ENCODE results near the gene PAPPA.

Gene PAPPA, protein sequence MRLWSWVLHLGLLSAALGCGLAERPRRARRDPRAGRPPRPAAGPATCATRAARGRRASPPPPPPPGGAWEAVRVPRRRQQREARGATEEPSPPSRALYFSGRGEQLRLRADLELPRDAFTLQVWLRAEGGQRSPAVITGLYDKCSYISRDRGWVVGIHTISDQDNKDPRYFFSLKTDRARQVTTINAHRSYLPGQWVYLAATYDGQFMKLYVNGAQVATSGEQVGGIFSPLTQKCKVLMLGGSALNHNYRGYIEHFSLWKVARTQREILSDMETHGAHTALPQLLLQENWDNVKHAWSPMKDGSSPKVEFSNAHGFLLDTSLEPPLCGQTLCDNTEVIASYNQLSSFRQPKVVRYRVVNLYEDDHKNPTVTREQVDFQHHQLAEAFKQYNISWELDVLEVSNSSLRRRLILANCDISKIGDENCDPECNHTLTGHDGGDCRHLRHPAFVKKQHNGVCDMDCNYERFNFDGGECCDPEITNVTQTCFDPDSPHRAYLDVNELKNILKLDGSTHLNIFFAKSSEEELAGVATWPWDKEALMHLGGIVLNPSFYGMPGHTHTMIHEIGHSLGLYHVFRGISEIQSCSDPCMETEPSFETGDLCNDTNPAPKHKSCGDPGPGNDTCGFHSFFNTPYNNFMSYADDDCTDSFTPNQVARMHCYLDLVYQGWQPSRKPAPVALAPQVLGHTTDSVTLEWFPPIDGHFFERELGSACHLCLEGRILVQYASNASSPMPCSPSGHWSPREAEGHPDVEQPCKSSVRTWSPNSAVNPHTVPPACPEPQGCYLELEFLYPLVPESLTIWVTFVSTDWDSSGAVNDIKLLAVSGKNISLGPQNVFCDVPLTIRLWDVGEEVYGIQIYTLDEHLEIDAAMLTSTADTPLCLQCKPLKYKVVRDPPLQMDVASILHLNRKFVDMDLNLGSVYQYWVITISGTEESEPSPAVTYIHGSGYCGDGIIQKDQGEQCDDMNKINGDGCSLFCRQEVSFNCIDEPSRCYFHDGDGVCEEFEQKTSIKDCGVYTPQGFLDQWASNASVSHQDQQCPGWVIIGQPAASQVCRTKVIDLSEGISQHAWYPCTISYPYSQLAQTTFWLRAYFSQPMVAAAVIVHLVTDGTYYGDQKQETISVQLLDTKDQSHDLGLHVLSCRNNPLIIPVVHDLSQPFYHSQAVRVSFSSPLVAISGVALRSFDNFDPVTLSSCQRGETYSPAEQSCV (N-terminal part only)

DNA sequence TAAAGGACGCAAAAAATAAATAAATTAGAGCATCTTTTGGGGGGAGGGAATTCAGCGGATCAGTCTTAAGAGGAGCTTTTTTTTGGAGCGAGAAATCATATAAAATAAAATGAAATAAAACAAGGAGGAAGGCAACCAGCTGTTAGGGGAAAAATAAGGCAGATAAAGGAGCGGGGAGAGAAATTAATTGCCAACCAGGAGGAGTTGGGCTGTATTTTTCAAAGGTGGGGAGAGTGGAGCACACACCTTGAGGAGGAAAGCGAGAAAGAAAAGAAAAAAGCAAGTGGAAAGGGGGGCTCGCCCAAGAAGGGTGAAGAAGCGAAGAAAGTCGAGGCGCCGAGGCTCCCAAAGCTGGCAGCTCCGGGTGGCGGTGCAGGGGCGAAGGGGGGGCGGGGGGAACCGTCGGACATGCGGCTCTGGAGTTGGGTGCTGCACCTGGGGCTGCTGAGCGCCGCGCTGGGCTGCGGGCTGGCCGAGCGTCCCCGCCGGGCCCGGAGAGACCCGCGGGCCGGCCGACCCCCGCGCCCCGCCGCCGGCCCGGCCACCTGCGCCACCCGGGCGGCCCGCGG is at the start of gene PAPPA:
Gene PAPPA, plus strand, starts transcription at position 27 of the 569 bp plus-strand sequence. Its CDS starts 382 bp downstream, at position 409.
- DNase-seq (ENCODE audit: low read depth) = no peak

DNA sequence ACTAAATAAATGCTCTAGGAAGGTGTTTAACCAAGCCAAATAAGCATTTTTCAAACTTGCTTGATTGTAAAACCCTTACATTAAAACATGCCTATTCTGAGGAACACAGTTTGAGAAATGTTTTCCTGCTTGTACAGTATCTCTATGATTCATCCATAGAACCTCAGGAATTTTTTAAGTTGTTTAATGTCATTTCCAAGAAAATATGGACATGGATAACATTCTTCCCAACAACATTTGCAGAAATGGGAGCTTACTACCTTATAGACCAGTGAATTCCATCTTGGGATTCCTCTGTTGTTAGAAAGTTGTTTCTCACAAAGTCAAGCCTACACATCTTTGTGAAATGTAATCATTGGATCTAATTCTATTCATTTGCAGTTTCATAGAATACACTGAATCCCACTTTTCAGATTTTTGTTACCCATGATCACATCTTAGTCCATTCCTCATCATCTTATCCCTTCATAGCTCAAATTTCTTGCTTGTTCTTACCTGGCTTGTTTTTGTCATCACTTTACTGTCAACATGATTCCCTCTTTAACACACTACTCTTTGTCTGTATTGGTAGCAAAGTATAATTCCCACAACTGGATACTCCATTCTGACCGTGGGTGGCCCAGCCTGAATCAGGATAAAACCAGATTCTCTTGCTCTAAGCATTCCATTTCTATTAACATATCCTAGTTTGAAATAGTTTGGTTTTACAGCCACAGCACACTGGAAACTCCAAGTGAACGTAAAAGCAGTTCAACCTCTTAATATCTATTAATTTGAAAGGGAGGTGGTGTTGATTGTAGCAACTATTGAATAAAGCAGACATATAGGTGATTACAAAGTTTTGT is 49.4 kb upstream of the PAPPA start:
- DNase-seq (ENCODE audit: low read depth) = no peak

DNA sequence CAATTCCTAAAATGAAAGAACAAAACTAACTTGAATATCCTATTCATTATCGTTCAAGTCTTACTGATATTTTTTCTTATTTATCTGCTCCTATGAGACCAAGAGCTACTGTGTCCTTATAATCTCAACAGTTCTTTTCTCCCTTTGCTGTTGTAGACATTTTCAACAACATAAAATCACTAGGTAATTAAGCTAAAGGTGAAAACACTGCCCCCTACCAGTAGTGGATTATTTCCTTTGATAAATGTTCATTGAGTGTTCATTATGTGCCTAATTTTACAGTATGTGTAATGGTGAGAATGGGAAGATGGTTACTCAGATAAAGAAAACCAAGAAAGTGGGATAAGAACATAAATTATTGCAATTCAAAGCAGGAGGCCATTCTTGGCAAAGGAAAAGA is 41.4 kb upstream of the PAPPA start:
- no peak for DNase-seq (ENCODE audit: low read depth)

DNA sequence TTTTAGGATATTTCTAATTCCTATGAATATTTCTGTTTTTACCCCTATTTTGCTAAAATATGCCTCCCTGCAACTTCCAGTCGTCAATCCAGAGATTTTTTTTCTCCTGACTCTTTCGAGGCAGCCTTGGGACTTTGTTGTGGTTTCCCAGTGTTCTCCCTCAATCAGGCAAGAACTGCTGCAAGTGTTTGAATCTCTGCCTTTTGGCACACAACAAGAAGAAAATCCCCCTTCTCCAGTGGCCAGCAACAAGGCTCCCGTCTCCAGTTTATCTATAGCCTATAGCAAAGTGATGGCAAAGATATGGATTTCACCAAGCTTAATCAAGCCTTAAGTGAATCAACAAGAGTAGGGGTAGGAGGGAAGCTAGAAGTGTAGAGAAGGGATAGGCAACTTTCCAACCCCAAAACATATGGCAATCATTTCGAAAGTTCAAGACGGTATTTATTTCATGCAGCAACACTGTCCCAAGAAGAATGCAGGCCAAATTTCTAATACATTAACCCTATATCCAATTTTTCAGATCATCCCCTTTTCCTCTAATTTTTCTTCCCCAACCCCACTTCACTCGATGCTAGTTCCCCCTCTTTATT is 37.7 kb upstream of the PAPPA start:
- no peak for DNase-seq (ENCODE audit: low read depth)

DNA sequence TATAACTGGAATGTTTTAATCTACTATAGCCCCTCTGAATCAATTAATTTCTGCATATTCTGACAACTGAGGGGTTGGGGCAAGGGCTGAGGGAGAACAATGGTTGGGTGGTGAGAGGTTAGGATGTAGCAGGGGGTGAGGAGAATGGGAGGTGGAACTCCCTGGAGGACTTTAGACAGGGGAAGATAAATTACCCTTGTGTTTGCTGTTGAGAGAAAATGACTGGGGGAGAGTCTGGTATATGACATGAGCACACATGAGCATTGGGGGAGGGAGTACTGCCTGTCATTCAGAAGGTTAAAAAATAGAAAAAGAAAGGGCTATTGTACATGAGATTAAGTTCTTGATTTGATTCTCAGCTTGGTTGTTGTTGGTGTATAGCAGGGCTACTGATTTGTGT is 37.2 kb upstream of the PAPPA start:
- DNase-seq (ENCODE audit: low read depth) = no peak

DNA sequence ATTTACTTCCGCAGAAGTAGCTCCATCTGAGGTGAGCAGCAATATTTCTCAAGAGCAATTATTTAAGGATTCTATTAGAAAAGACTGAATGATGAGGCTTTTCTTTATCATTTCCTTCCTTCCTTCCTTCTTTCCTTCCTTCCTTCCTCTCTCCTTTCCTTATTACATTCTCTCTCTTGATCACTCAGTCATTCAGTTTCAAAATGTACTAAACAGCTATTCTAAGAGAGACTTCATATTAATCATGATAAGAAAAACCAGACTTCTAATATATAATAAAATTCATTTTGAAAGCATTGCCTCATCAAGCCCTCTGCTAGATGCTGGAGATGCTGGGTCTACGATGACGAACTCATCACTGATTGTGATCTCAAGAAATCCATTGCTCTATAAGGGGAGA is 30.4 kb upstream of the PAPPA start:
- DNase-seq (ENCODE audit: low read depth) = no peak

DNA sequence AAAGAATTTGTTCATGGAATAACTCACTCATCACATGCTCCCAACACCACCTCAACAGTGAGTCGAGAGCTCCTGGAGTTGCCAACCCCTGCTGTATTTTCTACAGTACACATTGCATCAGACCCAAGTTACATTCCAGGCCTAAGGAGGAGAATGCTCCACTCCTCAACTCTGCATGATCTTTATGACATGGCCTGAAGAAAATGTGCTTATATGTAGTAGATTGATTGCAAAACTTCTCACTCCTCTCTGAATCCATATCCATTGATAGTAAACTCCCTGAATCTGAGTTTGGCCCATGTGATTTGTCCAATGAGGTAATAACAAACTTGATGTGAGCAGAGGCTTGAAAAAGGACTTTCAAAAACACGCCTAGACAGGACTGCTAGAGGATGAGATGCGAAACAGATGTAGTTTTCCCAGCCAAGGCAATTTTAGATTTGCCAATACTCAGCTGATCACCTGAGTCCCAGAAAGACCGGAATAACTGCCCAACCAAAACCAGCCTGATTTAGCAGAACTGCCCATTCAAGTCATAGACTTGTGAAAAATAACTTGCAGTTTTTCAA is 29.0 kb upstream of the PAPPA start:
- no peak for DNase-seq (ENCODE audit: low read depth)

DNA sequence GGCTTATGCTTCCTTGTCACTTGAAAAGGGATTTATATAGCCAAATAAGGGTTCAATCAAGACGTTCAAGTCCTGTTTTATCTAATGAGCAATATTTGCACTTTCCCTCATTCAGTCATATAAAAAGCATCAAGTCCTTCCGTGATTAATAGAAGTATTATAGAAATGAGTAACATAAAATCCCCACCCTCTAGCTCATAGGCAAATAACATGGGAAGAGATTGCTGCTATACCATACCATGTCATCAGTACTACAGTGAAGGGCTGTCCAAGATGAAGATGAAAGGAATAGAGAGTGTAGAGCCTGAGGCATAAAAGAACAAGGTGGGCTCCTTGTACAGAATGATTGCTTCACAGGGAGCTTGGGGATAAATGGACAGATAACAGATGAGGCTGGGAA is 20.4 kb upstream of the PAPPA start:
- no peak for DNase-seq (ENCODE audit: low read depth)

DNA sequence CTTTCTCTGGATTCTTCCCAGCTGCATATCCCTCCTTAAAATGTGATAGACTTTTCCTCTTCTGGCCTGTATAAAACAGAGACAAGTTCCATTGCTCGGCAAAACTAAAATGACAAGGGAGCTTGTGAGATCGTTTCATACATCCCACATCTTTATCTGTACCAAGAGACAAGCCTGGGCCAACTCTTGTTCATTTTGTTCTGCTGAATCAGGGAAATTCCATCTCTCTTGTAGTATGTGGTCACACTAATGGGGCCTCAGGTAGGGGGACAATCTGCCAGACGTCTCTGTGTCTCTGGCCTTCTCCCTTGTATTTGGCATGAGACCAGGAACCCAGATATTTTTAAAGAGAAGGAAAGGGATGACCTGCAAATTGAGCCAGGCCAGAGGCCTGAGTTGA is 18.6 kb upstream of the PAPPA start:
- DNase-seq (ENCODE audit: low read depth) = no peak

DNA sequence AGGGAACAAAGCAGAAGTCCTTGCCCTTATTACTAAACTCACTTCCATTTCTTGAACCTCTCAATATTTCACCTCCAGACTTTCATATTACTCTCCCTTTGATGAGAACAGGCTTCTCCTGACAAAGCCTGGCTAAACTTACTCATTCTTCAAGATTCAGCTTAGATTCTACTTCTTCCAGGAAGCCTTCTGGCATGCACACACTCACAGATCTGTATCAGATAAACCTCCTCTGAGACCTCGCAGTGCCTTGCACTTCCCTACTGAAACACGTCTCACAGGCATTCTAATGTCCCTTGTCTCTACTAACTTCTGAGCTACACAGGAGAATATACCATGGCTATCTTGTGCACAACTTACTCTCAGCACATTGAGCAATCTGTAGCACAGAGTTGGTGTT is 16.6 kb upstream of the PAPPA start:
- DNase-seq (ENCODE audit: low read depth) = no peak

DNA sequence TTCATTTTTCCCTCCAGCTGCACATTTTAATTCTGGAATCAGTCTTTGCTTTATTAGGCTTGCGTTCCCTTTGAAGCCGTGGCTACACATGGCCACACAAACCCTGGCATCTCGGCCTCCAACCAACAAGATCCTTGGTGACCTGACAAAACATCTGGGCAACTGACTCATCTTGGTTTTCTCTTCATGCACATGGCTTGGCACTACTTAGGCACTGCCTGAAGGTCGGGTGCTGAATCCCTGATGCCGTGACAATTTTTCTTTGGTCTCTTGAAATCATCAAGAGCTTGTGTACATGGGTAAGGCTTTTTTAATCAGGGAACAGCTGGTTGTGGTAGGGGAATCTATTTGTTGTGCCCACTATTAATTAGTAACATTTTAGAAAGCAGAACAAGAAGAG is 16.0 kb upstream of the PAPPA start:
- DNase-seq (ENCODE audit: low read depth) = no peak

DNA sequence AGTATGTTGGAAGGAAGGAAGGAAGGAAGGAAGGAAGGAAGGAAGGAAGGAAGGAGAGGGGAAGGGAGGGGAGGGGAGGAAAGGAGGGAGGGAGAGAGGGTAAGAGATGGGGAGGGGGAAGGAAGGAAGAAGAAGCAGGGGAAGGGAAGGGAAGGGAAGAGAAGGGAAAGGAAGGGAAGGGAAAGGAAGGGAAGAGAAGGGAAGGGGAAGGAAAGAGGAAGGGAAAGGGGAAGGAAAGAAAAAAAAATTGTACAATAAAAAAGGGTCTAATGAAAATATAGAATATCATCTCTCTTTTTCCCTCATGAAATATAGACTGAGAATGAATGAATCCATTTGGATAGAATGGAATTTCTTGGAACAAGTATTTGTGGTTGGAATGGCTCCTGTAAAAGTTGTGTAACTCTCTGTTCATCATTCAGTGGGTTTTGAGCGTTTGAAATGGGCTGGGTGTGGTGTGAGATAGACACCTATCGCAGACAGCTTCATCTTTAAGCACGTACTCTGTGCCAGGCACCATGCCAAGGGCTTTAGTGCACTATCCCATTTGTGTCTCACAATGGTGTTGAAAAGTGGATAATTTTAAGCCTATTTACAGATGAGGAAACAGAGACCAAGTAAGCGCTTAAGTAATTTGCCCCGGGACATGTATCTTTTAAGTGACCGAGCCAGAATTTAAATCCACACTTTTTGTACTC is 11.6 kb upstream of the PAPPA start:
- DNase-seq (ENCODE audit: low read depth) = no peak

DNA sequence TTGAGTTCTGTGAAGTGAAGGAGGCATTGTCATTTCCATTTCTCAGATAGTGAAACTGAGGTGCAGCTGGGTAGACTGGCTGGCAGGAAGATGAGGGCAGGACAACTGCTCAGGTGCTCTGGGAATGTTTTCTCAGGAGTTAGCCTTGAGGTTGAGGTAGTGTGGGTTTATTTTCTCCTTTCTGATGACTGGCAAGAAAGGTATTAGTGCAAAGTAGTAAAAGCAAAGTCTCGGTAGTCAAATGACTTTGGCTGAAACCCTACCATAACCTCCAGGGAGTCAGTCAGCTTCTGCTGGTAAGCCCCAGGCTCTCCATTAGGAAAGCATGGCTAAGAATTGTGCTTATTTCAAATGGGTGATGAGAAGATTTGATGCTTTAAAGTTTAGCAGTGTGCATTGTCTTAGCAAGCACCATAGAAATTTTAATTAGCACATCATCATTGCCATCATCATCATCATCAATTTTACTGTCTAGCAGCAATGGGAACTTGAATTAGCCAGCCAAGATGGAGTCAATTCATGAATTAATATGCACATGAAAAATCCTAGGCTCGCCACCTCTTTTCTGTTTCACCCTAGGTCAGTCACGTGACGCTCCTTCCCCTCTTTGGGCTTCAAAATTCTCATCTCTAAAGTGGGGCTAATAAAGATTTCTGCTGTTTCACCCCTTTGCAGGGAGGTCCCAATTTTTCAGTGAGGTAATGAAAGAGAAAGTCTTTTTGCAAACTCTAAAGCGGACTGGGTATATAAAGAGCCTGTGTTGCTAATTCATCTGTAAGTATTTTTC is 10.7 kb upstream of the PAPPA start:
- DNase-seq (ENCODE audit: low read depth) = no peak

DNA sequence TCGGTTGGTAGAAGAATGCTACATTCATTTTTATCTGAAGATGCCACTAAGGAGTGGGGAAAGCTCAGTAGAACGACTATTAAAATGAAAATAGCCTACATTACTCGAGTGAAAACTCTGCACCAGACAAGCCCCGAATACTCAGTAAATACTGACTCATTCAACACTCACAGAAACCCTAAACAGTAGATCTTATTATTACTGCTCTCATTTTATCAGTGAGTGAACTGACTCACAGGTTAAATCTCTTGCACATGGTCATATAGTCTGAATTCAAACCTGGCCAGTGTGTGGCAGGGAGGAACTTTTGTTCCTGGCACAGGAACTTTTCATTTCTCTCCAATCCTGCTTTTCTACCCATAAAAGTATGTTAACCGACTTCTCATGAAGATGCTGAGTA is 9.6 kb upstream of the PAPPA start:
- no peak for DNase-seq (ENCODE audit: low read depth)

DNA sequence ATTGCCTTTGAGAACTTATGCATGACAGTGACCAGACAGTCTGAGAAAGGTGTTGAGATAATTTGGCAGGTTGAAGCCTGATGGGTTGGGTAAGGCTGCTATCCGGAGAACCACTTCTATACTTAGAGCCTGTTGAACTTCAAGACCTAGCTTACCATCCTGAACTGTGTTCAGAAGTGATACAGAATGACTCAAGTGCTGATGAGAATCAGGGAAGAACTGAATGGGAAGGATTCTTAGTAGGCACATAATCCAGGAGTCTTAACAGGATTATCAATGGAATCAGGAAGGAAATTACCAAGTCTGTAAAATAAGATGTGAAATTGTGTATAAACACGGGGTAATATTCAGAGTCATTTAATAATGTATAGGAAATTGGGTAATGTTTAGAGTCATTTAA is 9.0 kb upstream of the PAPPA start:
- DNase-seq (ENCODE audit: low read depth) = no peak

DNA sequence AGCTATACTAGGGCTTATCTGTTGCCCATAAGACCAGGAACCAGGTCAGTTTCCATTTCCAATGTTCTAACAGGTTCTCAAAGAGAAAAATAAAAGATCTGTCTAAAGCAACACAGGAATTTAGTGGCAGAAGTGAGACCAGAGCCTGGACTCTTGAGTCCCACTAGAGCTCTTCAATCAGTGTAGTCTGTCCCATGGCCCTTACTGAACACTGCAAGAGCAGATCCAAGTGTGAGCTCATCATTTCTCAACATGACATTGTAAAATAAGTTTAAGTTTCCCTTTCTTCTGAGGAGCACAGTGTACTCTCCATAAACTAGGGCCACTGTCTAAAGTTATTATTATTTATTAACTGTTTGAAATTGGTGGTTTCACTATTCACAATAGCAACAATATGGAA is 8.6 kb upstream of the PAPPA start:
- DNase-seq (ENCODE audit: low read depth) = no peak

DNA sequence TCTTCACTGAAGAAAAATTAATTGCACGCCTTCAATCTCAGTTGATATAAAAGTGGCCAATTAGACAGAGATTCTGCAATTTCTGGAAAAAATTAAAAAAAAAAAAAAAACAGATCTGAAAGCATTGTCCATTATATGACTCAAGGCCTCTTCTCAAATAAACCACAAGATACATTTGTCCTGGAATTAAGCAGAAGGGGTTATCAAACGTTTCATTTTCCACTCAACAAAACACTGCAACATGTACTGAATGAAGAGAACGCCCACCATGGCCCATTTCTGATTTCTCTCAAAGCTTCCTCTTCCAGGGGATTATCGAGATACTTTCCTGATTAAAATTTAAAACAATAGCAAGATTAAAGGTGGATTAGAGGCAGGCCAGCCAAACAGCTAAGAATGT is 5.8 kb upstream of the PAPPA start:
- no peak for DNase-seq (ENCODE audit: low read depth)

DNA sequence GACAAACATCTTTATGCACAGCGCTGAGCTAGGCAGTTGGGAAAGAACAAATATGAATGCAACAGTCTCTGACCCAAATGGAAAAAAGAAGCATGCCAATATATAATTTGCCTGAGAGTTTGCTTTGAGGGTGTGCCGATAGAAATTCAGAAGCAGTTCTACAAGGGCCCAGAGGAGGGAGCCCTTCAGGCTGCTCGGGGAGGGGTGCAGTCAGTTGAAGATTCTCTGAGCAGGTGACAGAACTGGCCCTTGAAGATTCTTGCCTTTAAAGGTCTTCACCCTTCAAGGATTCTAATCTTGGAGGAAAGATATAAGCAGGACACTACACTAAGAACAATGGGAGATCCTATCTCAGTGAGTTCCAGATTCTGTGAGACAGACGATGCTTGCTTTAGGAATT is 3.7 kb upstream of the PAPPA start:
- DNase-seq (ENCODE audit: low read depth) = no peak

DNA sequence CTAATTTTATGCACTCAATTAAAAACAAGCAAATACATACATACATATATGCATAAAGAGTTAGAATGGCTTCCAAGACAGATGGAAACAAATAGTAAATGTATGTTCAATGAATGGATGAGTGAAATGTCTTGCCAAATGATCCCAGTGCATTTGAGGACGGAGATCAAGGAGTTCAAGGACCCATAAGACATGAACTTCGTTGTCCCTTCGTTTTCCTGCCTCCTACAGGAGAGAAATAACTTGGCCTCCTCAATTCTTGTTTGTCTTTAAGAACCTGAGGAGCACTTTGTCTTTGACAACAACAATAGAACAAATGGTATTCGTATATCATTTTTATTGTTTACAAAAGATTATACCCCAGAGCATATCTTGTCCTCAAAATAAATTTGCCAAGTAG is 2.4 kb upstream of the PAPPA start:
- DNase-seq (ENCODE audit: low read depth) = no peak
